ENCODE measurements around the gene TYW1. TPM values are rescaled to one million over a fixed set of nuclear protein-coding genes. Genes with fewer than 3 reads are reported as not detected.
"Not testable (repeated sequence)": the region's sequence is repeated elsewhere in the genome, so short reads cannot be mapped to it uniquely, and the experiment has no call there.

Gene TYW1
- total RNA-seq, 1 donor, result 14.8 TPM

DNA sequence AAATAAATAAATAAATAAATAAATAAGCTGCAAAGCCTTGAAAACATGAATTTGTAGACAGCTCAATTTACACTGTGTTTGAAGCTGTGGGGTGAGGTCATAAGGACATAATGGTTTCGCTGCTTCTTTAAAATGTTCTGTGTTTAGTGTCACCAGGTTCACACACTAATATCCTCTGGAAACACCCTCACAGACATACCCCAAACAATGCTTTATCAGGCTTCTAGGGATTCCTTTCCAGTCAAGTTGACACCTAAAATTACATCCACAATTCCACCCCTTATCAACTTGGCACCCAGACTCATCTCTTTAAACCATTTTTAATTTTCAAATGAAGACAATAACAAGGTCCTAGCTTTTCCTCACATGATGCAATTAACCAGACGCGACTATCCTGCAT, 7.1 kb upstream of the TYW1 start:
- DNase-seq (ENCODE audit: insufficient read length, low spot score, missing footprints); H4K20me1 ChIP-seq (ENCODE audit: insufficient read depth, low read length); H3K9me3 ChIP-seq (ENCODE audit: low read depth, low read length); H2AFZ ChIP-seq (ENCODE audit: low read length); H3K4me1 ChIP-seq (ENCODE audit: insufficient read depth, low read length); H3K27me3 ChIP-seq (ENCODE audit: insufficient read depth, low read length); H3K4me2 ChIP-seq (ENCODE audit: insufficient read depth, low read length); H3K27ac ChIP-seq (ENCODE audit: low read depth, low read length); H3K4me3 ChIP-seq (ENCODE audit: insufficient read depth, low read length): not testable (repeated sequence)
- Histone ChIP-seq H3K36me3 (ENCODE audit: insufficient read depth, low read length) (peaks cover 32% of the 10 kb centered on the region), H3K79me2 (ENCODE audit: insufficient read depth, low read length) (peaks cover 21% of the 10 kb centered on the region)

DNA sequence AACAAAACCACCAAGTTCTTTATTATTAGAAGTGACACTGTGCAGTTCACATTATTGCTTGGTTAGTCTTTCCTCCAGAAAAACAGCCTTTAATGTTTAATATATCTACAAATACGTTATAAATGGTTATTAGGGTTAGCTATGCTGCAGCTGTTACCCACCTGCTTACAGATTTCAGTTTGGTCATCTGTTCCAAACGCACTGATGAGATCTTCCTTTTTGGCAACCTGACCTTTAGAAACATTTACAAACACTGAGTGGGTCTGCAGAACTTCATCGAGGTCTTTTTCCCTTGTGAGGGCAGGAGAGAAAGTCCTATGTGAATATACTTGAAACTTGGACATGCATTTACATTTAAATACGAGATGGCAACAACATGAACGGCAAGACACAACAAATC, 2.6 kb upstream of the TYW1 start:
- not testable (repeated sequence) for H2AFZ ChIP-seq (ENCODE audit: low read length)

DNA sequence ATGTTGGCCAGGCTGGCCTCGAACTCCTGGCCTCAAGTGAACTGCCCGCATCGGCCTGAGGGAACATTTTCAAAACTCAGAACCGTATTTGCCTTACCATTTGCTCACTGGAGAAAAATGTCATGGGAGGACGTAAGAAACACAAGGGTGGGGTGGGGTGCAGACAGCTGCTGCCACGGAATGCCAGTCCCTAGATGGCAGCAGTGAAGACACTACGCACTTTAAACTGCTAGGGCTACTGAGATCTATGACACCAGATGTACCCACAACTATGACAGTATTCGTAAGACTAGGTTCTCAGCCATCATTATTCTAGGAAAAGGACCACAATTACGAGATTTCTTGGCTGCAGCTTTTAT, 2.0 kb upstream of the TYW1 start:
- TF ChIP-seq, protein P1, sequence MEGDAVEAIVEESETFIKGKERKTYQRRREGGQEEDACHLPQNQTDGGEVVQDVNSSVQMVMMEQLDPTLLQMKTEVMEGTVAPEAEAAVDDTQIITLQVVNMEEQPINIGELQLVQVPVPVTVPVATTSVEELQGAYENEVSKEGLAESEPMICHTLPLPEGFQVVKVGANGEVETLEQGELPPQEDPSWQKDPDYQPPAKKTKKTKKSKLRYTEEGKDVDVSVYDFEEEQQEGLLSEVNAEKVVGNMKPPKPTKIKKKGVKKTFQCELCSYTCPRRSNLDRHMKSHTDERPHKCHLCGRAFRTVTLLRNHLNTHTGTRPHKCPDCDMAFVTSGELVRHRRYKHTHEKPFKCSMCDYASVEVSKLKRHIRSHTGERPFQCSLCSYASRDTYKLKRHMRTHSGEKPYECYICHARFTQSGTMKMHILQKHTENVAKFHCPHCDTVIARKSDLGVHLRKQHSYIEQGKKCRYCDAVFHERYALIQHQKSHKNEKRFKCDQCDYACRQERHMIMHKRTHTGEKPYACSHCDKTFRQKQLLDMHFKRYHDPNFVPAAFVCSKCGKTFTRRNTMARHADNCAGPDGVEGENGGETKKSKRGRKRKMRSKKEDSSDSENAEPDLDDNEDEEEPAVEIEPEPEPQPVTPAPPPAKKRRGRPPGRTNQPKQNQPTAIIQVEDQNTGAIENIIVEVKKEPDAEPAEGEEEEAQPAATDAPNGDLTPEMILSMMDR (IDR thresholded peaks at IDR 0.05; ENCODE audit: extremely low read depth, low read depth, low read length), result peak; percentile 40
- H3K79me2 ChIP-seq (ENCODE audit: insufficient read depth, low read length), result peaks cover 31% of the 10 kb centered on the region
- peak overlapping the region; percentile 79 for H3K4me2 ChIP-seq (ENCODE audit: insufficient read depth, low read length)

More for the DNA sequence above, 2.6 kb upstream of the TYW1 start:
- not testable (repeated sequence) for H4K20me1 ChIP-seq (ENCODE audit: insufficient read depth, low read length); H3K9me3 ChIP-seq (ENCODE audit: low read depth, low read length); H3K27me3 ChIP-seq (ENCODE audit: insufficient read depth, low read length); H3K4me1 ChIP-seq (ENCODE audit: insufficient read depth, low read length); DNase-seq (ENCODE audit: insufficient read length, low spot score, missing footprints)
- Histone ChIP-seq H3K36me3 (ENCODE audit: insufficient read depth, low read length) (peaks cover 16% of the 10 kb centered on the region), H3K4me2 (ENCODE audit: insufficient read depth, low read length) (peak overlapping the region; percentile 79), H3K4me3 (ENCODE audit: insufficient read depth, low read length) (peak overlapping the region; percentile 86), H3K27ac (ENCODE audit: low read depth, low read length) (peak overlapping the region; percentile 97), H3K79me2 (ENCODE audit: insufficient read depth, low read length) (peaks cover 31% of the 10 kb centered on the region)

DNA sequence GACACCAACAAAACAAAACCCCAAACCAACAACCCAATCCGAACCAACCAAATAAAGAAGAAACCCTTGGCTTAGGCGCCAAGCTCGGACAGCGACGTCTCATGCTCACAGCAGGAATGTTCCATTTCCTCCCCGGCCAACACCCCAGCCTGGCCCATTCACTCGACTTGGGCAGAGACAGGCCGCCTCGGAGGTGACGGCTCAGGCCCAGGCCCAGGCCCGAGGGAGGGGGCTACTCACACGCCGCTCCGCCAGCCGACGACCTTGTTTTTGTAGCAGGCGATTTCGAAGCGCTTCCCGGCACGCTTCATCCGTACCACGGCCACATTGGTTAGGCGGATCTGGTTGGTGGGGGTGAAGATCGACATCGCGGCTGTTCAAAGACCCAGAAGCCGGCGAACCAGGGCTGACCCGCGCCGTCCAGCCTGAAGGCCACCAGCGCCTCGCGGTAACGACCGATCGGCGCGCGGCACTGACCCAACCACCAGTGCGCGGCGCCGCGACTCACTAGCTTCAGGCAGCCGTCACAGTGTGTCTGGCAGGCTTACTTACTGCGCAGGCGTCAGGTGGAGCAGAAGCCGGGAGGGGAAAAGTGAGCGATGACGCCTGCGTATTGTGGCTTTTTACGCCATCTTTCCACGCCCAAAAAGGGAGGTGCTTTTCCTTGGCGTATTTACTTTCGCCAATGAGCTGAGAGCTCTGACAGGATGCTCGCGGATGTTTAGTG, 1.4 kb upstream of the TYW1 start, which contains the start of gene SBDS:
Gene SBDS (minus strand): TSS at position 537 of the 727 bp plus-strand sequence. CDS start 169 bp downstream, at position 368.
- peaks cover 31% of the 10 kb centered on the region for H3K79me2 ChIP-seq (ENCODE audit: insufficient read depth, low read length)
- TF ChIP-seq, protein P1 (IDR thresholded peaks at IDR 0.05; ENCODE audit: extremely low read depth, low read depth, low read length), result peak; percentile 3
- H2AFZ ChIP-seq (ENCODE audit: low read length), result peak within 1 kb of the TSS; percentile 62
- not testable (repeated sequence) for H4K20me1 ChIP-seq (ENCODE audit: insufficient read depth, low read length); H3K27me3 ChIP-seq (ENCODE audit: insufficient read depth, low read length); H3K9me3 ChIP-seq (ENCODE audit: low read depth, low read length); H3K4me1 ChIP-seq (ENCODE audit: insufficient read depth, low read length)
- peak within 1 kb of the TSS; percentile 86 for H3K4me3 ChIP-seq (ENCODE audit: insufficient read depth, low read length)
- H3K4me2 ChIP-seq (ENCODE audit: insufficient read depth, low read length), result peak within 1 kb of the TSS; percentile 83
- peak within 1 kb of the TSS; percentile 97 for H3K27ac ChIP-seq (ENCODE audit: low read depth, low read length)
- peak; percentile 38 for DNase-seq (ENCODE audit: insufficient read length, low spot score, missing footprints)
- peaks cover 16% of the 10 kb centered on the region for H3K36me3 ChIP-seq (ENCODE audit: insufficient read depth, low read length)

More for the DNA sequence above, 2.0 kb upstream of the TYW1 start:
- H3K4me3 ChIP-seq (ENCODE audit: insufficient read depth, low read length), result peak overlapping the region; percentile 86
- peaks cover 16% of the 10 kb centered on the region for H3K36me3 ChIP-seq (ENCODE audit: insufficient read depth, low read length)
- not testable (repeated sequence) for H3K4me1 ChIP-seq (ENCODE audit: insufficient read depth, low read length); DNase-seq (ENCODE audit: insufficient read length, low spot score, missing footprints); H3K27me3 ChIP-seq (ENCODE audit: insufficient read depth, low read length); H3K9me3 ChIP-seq (ENCODE audit: low read depth, low read length); H4K20me1 ChIP-seq (ENCODE audit: insufficient read depth, low read length)
- H3K27ac ChIP-seq (ENCODE audit: low read depth, low read length), result peak overlapping the region; percentile 97
- H2AFZ ChIP-seq (ENCODE audit: low read length), result peak overlapping the region; percentile 62

DNA sequence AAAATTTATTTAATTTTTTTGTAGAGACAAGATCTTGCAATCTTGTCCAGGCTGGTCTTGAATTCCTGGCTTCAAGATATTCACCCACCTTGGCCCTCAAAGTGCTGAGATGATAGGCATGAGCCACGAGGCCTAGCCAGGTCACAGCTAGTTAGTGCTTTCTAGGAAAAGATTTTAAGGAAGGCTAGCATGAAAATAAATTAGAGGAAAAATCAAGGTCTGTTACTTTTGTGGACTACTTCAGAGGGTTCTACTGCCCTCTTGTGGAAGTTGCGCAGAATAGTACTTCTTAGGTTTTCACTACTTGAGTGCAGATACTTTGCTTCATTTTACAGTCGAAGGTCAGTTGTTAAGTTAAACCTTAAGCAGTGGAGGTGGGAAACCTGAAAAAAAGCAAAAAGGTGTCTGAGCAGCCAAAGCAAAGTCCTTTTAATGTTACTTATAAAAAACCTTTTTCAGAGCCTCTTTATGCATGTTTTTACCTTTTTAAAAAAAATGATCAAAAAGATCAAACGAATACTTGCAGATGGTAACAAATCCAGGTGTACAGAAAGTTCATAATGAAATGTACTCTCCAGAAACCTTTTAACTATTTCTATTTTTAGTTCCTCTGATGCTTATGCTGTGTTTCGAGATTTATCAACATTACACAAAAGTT, 4.1 kb downstream of the TYW1 start:
- H3K4me1 ChIP-seq (ENCODE audit: insufficient read depth, low read length); DNase-seq (ENCODE audit: insufficient read length, low spot score, missing footprints); H3K27ac ChIP-seq (ENCODE audit: low read depth, low read length); H3K4me2 ChIP-seq (ENCODE audit: insufficient read depth, low read length); H4K20me1 ChIP-seq (ENCODE audit: insufficient read depth, low read length); H3K27me3 ChIP-seq (ENCODE audit: insufficient read depth, low read length); H2AFZ ChIP-seq (ENCODE audit: low read length); H3K4me3 ChIP-seq (ENCODE audit: insufficient read depth, low read length); H3K36me3 ChIP-seq (ENCODE audit: insufficient read depth, low read length); H3K79me2 ChIP-seq (ENCODE audit: insufficient read depth, low read length); H3K9me3 ChIP-seq (ENCODE audit: low read depth, low read length): not testable (repeated sequence)
- TF ChIP-seq, protein P1 (IDR thresholded peaks at IDR 0.05; ENCODE audit: extremely low read depth, low read depth, low read length), result peak; percentile 31

DNA sequence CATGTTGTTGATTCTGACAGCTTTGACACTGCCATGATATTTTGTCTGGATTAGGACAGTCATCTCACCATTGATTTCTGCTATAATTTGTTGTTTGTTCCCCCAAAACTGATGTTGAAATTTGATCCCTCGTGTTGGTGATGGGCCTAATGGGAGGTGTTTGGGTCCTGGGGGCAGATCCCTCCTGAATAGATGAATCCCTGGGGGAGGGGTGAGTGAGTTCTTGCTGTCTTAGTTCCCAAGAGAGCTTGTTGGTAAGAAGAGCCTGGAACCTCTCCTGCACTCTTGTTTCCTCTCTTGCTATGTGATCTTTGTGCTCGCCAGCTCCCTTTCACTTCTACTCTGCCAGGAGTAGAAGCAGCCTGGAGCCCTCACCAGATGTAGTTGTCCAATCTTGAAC, 7.5 kb downstream of the TYW1 start:
- H4K20me1 ChIP-seq (ENCODE audit: insufficient read depth, low read length); H3K9me3 ChIP-seq (ENCODE audit: low read depth, low read length); H3K4me3 ChIP-seq (ENCODE audit: insufficient read depth, low read length); H3K4me2 ChIP-seq (ENCODE audit: insufficient read depth, low read length); H3K79me2 ChIP-seq (ENCODE audit: insufficient read depth, low read length); H3K36me3 ChIP-seq (ENCODE audit: insufficient read depth, low read length); H3K4me1 ChIP-seq (ENCODE audit: insufficient read depth, low read length); H3K27me3 ChIP-seq (ENCODE audit: insufficient read depth, low read length); DNase-seq (ENCODE audit: insufficient read length, low spot score, missing footprints); H3K27ac ChIP-seq (ENCODE audit: low read depth, low read length); H2AFZ ChIP-seq (ENCODE audit: low read length): not testable (repeated sequence)
